Testis (tissue), 3 donors: ENCODE measurements around the gene DHDH. TPM values are rescaled to one million over a fixed set of nuclear protein-coding genes. Genes with fewer than 3 reads are reported as not detected.
"Not testable (repeated sequence)": the region's sequence is repeated elsewhere in the genome, so short reads cannot be mapped to it uniquely, and the experiment has no call there.

Source experiments
- DNase-seq: peaks from one replicate; pipeline ENCODE4 v3.0.0-alpha.2; 2019
- H3K27ac ChIP-seq, 2 donors: fragments of 200-600 bp; sonication (generic); one replicate each; pipeline ENCODE4 v1.5.1; 2019
- H3K27me3 ChIP-seq: fragments of 200-600 bp; sonication (generic); one replicate; pipeline ENCODE4 v1.5.1; 2019
- H3K36me3 ChIP-seq: fragments of 200-600 bp; sonication (generic); one replicate; pipeline ENCODE4 v1.5.1; 2017; ENCODE audit warnings: low read depth; ENCODE audit errors: missing control alignments
- H3K4me1 ChIP-seq: fragments of 200-600 bp; sonication (generic); one replicate; pipeline ENCODE4 v1.5.1; 2019
- H3K4me3 ChIP-seq, 2 donors: fragments of 200-600 bp; sonication (generic); one replicate each; pipeline ENCODE4 v1.5.1; 2017 to 2019
- H3K9me3 ChIP-seq: fragments of 200-600 bp; sonication (generic); one replicate; pipeline ENCODE4 v1.5.1; 2017
- CTCF ChIP-seq, 3 experiments: fragments of 450-650 bp in 2 of 3; fragments of 200-600 bp in 1 of 3; sonication (generic) in 1 of 3; IDR thresholded peaks; one replicate each; pipeline ENCODE4 v1.5.1; 2016 to 2019; ENCODE audit warnings: antibody characterized with exemption in 3 of 3, mild to moderate bottlenecking in 2 of 3, moderate library complexity in 1 of 3
- POLR2A ChIP-seq: fragments of 450-650 bp; IDR thresholded peaks from one replicate; pipeline ENCODE4 v1.6.1; 2017; ENCODE audit warnings: antibody characterized with exemption, mild to moderate bottlenecking, moderate library complexity
- WGBS, 2 donors: methylation state at CpG; one replicate each; pipeline ENCODE4 v1.1.5; 2018; 5-methylcytosine and 5-hydroxymethylcytosine counted together
- intact Hi-C: fragments of 100-400 bp; cut with DNase I; formaldehyde crosslinking; loops from one replicate; pipeline ENCODE4 v1.15.1; 2023; ENCODE audit warnings: low total_unique reads
- polyA plus RNA-seq: library from polyadenylated mRNA; stranded (reverse); fragments of 350-450 nt; fragmentation: Illumina TruSeq; extraction: RNeasy Lipid Tissue Mini Kit (QIAGEN cat#74804); gene quantifications from one replicate; pipeline ENCODE4 v1.2.3, GENCODE V29; 2014; ENCODE audit warnings: low read depth, low replicate concordance; ENCODE audit not compliant: insufficient read depth
- total RNA-seq, 2 donors: library from RNA; depleted of rRNA; stranded (reverse); fragments of >200 nt; gene quantifications; one replicate each; pipeline ENCODE4 v1.2.3, GENCODE V29; 2016

The DHDH gene
- total and polyA plus RNA-seq, 3 donors from 2014 or later = 2.3 to 3.1 (median 2.4) TPM

GRCh38 chr19:48895226-48895625, 38.3 kb upstream of the DHDH start:
- intact Hi-C loops = no loop called here

DNA sequence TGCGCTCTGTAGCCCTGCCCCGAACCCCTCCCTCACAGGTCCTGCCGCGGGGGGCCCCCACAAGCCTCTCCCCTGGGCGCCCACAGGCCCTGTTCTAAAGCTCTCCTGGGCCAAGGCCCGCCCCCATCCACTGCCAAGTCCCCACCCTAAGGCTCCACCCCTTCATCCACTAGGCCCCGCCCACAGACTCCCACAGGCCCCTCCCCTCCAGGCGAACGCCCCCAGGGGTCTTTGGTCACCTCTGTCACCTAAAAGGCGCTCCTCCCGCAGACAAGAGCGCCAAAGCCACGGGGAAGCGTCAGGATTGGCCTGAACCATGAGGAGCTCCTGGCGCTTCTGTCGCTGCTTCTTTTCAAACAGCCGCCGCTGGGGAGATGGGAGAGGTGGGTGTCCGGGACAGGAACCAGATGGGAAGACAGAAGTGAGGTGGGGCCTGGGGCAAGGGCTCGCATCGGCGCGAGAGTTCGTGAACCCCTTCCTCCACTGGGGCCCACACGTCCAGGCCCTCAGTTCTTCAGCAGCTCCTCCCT, 37.2 kb upstream of the DHDH start:
- no peaks in the 10 kb centered on the region for H3K36me3 ChIP-seq
- H3K27ac ChIP-seq = peak overlapping the region; percentile 6 to 39
- H3K4me3 ChIP-seq = peak overlapping the region; percentile 29 to 58
- DNase-seq = peak; percentile 78
- WGBS, 2 donors = 8 to 11% methylated on average over 23 to 24 of the region's 25 CpGs
- peaks cover 6% of the 10 kb centered on the region for H3K4me1 ChIP-seq
- intact Hi-C loops = no loop called here
- no peaks in the 10 kb centered on the region for H3K27me3 ChIP-seq
- TF ChIP-seq POLR2A = no peak
- TF ChIP-seq CTCF (IDR thresholded peaks at IDR 0.05) = no peak
- no peaks in the 10 kb centered on the region for H3K9me3 ChIP-seq

More at GRCh38 chr19:48895226-48895625, 38.3 kb upstream of the DHDH start:
- Histone ChIP-seq H3K4me3 (peak overlapping the region in 1 of 2 donors; percentile 58), H3K36me3 (no peaks in the 10 kb centered on the region), H3K4me1 (no peaks in the 10 kb centered on the region), H3K9me3 (no peaks in the 10 kb centered on the region), H3K27ac (no peak overlapping the region), H3K27me3 (no peaks in the 10 kb centered on the region)
- DNase-seq = no peak
- no peak for TF ChIP-seq CTCF (IDR thresholded peaks at IDR 0.05)
- TF ChIP-seq POLR2A = no peak
- 47 to 72% methylated on average over 11 to 21 of the region's 21 CpGs for whole genome bisulfite sequencing, 2 donors

GRCh38 chr19:48897181-48897580, 36.3 kb upstream of the DHDH start:
- DNase-seq = no peak
- Histone ChIP-seq H3K27me3 (no peaks in the 10 kb centered on the region), H3K4me1 (peaks cover 10% of the 10 kb centered on the region), H3K9me3 (no peaks in the 10 kb centered on the region), H3K36me3 (no peaks in the 10 kb centered on the region), H3K27ac (no peak overlapping the region), H3K4me3 (no peak overlapping the region)
- intact Hi-C loops = no loop called here
- 84% methylated on average over 5 of the region's 5 CpGs for WGBS, 2 donors
- TF ChIP-seq CTCF (IDR thresholded peaks at IDR 0.05) (no peak), POLR2A (no peak)

DNA sequence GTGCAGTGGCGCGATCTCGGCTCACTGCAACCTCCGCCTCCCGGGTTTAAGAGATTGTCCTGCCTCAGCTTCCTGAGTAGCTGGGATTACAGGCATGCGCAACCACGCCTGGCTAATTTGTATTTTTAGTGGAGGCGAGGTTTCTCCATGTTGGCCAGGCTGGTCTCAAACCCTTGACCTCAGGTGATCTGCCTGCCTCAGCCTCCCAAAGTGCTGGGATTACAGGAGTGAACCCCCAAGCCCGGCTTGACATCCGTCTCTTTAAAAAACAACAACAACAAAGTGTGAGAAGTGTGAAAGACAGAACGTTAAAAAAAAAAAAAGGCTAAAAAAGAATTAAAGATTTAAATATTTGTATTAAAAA, 34.1 kb upstream of the DHDH start:
- DNase-seq, H3K9me3 ChIP-seq, H3K36me3 ChIP-seq, H3K27me3 ChIP-seq, intact Hi-C loops, H3K4me1 ChIP-seq: not testable (repeated sequence)
- WGBS, 2 donors = 53 to 65% methylated on average over 11 of the region's 11 CpGs
- Histone ChIP-seq H3K27ac (peak overlapping the region; percentile 63 to 90), H3K4me3 (peak overlapping the region; percentile 69 to 81)

DNA sequence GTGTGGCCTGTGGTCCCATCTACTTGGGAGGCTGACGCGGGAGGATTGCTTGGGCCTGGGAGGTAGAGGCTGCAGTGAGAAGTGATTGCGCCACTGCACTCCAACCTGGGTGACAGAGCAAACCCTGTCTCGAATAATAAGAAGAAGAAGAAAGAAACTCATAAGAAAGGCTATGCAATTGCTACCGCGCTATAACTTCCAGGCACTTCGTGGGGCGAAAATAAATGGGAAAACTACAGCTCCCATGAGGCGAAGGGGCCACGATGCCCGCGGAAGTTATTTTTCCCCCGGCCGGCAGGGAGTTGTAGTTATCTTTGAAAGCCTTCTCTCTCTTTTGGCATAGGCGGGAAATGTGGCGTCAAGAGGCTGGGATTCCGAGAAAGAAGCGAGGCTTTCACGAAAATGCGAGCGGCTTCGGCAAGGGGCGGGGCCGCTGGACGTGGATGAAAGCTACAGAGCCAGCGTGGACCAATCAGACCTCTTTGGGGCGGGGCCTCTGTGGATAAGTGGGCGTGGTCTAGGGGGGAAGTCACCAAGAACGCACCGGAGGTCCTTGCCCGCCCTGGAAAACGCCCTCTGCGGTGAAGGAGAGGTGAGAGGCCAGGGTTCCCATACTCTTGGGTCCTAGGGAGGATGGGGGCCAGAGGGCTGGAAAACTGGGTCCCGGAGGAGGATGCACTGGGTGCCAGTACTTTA, 33.6 kb upstream of the DHDH start, which contains the start of gene NUCB1:
TSS of gene NUCB1 (plus strand) at position 532 of the 696 bp plus-strand sequence. CDS start 485 bp downstream, outside the sequence.
- Histone ChIP-seq H3K27ac (peak within 1 kb of the TSS; percentile 63 to 90), H3K4me1 (peaks cover 10% of the 10 kb centered on the region), H3K4me3 (peak within 1 kb of the TSS; percentile 69 to 81), H3K9me3 (no peaks in the 10 kb centered on the region), H3K27me3 (no peaks in the 10 kb centered on the region), H3K36me3 (no peaks in the 10 kb centered on the region)
- peak; percentile 99 for DNase-seq
- peak; percentile 18 for TF ChIP-seq POLR2A
- TF ChIP-seq CTCF (IDR thresholded peaks at IDR 0.05) = peak in 2 of 3 experiments; percentile 30 to 45
- 5 to 6% methylated on average over 33 to 34 of the region's 34 CpGs for WGBS, 2 donors
- intact Hi-C loops = no loop called here
